NT2/D1 (cell line): ENCODE data around the gene SH3BP2.

Source experiments
- YY1 ChIP-seq: IDR thresholded peaks from 2 replicates; pipeline ENCODE4 v1.6.1; 2011; ENCODE audit not compliant: insufficient read length, insufficient read depth
- ZNF274 ChIP-seq: IDR thresholded peaks from 2 replicates; pipeline ENCODE4 v1.6.1; 2011; ENCODE audit warnings: mild to moderate bottlenecking, low read depth, low read length

- TF ChIP-seq YY1 (no peak), ZNF274 (no peak)
These were observed 79.0 kb downstream of the SH3BP2 start for GRCh38 chr4:2871911-2872310.
